RWPE1 (cell line): ENCODE measurements around the gene CTRB1.

Experiments
- CTCF ChIA-PET: fragments of 350-600 bp; sonication (Branson Sonifier 250); formaldehyde crosslinking; extraction: SDS; loops from one replicate; lab custom pipeline; 2021; lab: Yijun Ruan, JAX
- POLR2A ChIA-PET: fragments of 400-600 bp; formaldehyde crosslinking; extraction: SDS; loops from one replicate; lab custom pipeline; 2020; ENCODE audit warnings: antibody characterized with exemption; ENCODE audit not compliant: low non-redundant PET; lab: Yijun Ruan, JAX
- DNase-seq: peaks from one replicate; pipeline ENCODE4 v3.0.0; 2012; ENCODE audit warnings: low spot score
- H3K27ac ChIP-seq: fragments of 450-650 bp; 2 replicates; pipeline ENCODE4 v1.5.1; 2017
- CTCF ChIP-seq: fragments of 450-650 bp; conservative IDR thresholded peaks from 2 replicates; pipeline ENCODE4 v1.5.1; 2017; ENCODE audit warnings: low read depth, mild to moderate bottlenecking

Gene CTRB1

GRCh38 chr16:75235721-75236193 is 17.0 kb downstream of the CTRB1 start:
- DNase-seq, result no peak
- peak overlapping the region; percentile 90 for H3K27ac ChIP-seq
- TF ChIP-seq CTCF, result no peak
- ChIA-PET CTCF (interaction anchor here (0.8 to 1.0 kb wide), 2 partner anchors 14 to 36 kb away, joined by 3 to 4 read pairs; no protein-coding TSS in a partner anchor), POLR2A (interaction anchor here (0.5 to 0.6 kb wide), 2 partner anchors 10 to 17 kb away, joined by 3 read pairs; no protein-coding TSS in a partner anchor)

GRCh38 chr16:75236232-75236631 is 17.4 kb downstream of the CTRB1 start:
- POLR2A ChIA-PET, result no interaction called here

GRCh38 chr16:75236736-75237397 is 18.1 kb downstream of the CTRB1 start:
- DNase-seq, result no peak
- H3K27ac ChIP-seq, result peak overlapping the region; percentile 90
- ChIA-PET POLR2A (no interaction called here), CTCF (interaction anchor here (0.5 to 1.0 kb wide), 4 partner anchors 13 to 871 kb away, joined by 3 to 5 read pairs (median 4); no protein-coding TSS in a partner anchor)
- TF ChIP-seq CTCF, result no peak

More at GRCh38 chr16:75236232-75236631, 17.4 kb downstream of the CTRB1 start:
- CTCF ChIA-PET, result interaction anchor here (0.5 to 1.0 kb wide), 3 partner anchors 14 to 871 kb away, joined by 3 to 4 read pairs (median 3); no protein-coding TSS in a partner anchor
- TF ChIP-seq CTCF, result no peak
- peak overlapping the region; percentile 90 for H3K27ac ChIP-seq
- DNase-seq, result no peak

- peak overlapping the region; percentile 90 for H3K27ac ChIP-seq
- ChIA-PET CTCF (no interaction called here), POLR2A (no interaction called here)
- no peak for TF ChIP-seq CTCF
- no peak for DNase-seq
Observed at GRCh38 chr16:75237398-75238131, 18.8 kb downstream of the CTRB1 start.

- TF ChIP-seq CTCF, result no peak
- peak overlapping the region; percentile 90 for H3K27ac ChIP-seq
- ChIA-PET POLR2A (no interaction called here), CTCF (interaction anchor here (1.1 kb wide), 1 partner anchor 147 kb away, joined by 3 read pairs; no protein-coding TSS in a partner anchor)
- no peak for DNase-seq
Observed at GRCh38 chr16:75238132-75238852, 19.5 kb downstream of the CTRB1 start.
